HT-29 (cell line): ENCODE results near the gene ATP8A2. TPM values are rescaled to one million over a fixed set of nuclear protein-coding genes. Genes with fewer than 3 reads are reported as not detected.

Experiments used
- DNase-seq: peaks from one replicate; pipeline ENCODE4 v3.0.0-alpha.2; 2015; ENCODE audit warnings: low spot score
- total RNA-seq: library from RNA; depleted of rRNA; stranded (reverse); fragments of >200 nt; shearing (Covaris generic); gene quantifications from 2 replicates; pipeline ENCODE4 v1.2.3, GENCODE V29; 2014

Gene ATP8A2
- total RNA-seq, 1 experiment from 2014 or later = not detected

- DNase-seq = no peak
Measured at GRCh38 chr13:25881136-25881926, 509.6 kb downstream of the ATP8A2 start.

DNA sequence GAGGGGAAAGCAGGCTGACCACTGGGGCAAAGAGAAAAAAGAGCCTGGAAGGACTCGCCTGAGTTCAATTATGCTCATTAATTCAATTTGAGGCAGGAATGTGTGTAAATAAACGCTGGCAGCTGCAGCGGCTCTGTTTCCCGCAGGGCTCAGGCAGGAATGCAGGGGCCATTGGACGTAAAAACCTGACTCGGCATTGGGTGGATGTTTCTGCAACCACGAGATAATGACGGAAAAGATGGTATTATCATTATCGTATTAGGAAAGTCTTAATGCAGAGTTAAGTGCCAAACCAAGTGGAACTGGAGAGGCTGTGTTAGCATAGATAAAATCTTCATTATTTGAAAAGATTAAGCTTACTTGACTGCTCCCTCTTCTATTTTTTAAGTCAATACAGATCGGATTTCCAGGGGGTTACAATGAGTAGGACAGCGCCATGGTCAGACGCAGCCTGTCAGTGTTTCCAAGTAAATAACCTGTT is 510.2 kb downstream of the ATP8A2 start:
- DNase-seq = no peak

GRCh38 chr13:25882466-25883357 is 510.9 kb downstream of the ATP8A2 start:
- no peak for DNase-seq

DNA sequence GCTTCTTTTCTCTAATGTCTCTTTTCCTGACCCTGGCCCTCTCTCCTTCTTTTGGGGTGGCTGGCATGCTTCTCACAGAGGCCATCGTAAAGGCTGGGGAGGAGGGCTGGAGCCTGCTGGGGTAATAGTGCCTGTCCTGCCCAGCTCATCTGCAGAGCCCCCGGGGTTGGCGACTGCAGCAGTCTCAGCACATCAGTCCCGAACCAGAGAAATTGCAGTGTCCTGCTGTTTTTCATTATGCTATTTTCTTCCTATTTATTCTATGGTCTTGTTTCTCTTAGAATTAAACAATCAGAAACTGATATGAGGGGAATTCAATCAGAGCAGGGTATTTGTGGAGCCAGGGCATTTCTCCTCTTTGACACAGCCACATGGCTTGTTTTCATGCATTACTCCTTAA is 513.6 kb downstream of the ATP8A2 start:
- no peak for DNase-seq

GRCh38 chr13:25886438-25887214 is 514.9 kb downstream of the ATP8A2 start:
- DNase-seq = no peak

GRCh38 chr13:25887962-25888655 is 516.3 kb downstream of the ATP8A2 start:
- DNase-seq = no peak

- no peak for DNase-seq
Measured at GRCh38 chr13:25890671-25891212, 519.0 kb downstream of the ATP8A2 start.

GRCh38 chr13:25898991-25899390 is 527.2 kb downstream of the ATP8A2 start:
- DNase-seq = no peak

- DNase-seq = no peak
Measured at GRCh38 chr13:25899464-25899863, 527.7 kb downstream of the ATP8A2 start.

GRCh38 chr13:25899952-25900351 is 528.2 kb downstream of the ATP8A2 start:
- DNase-seq = no peak

DNA sequence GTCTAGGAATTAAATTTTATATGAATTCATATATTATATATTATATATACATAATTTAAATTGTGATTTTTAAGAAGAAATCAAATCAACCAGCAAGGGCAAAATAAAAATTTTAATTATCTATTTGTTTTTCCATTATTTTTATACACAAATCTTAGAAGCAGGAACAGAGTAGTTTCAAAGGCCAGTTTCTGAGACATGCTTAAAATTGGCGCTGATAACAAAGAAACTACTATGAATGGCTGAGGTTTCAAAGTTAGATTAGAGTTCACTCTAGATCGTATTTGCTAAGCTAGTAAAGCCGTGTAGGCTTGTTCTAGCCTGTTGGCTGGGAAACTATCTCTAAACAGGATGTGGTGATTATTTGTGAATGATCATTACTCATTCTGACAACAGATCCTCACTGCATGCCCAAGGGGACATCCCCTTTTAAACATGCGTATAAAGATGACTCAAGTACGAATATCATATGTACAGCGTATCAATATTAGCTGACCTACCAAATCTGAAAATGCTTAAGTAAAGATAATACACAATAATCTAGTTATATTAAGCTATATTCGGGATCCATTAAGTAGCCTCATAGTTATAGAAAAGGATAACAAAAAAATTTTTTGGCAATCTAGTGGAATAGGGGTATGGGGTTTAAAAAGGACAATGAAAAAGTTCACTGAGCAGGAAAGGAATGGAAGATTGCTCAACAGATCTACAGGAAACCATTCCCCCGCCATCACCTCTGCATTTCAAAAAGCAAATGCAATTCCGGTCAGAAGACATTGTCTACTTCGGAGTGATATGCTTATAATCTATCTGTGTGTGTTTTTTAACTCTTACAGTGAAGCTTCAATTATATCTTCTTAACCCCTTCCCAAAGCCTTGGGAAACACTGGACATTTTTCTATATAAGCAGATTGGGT is 529.9 kb downstream of the ATP8A2 start:
- DNase-seq = peak; percentile 53

- DNase-seq = no peak
Measured at GRCh38 chr13:25902455-25902854, 530.7 kb downstream of the ATP8A2 start.

- DNase-seq = no peak
Measured at GRCh38 chr13:25902891-25903341, 531.1 kb downstream of the ATP8A2 start.

GRCh38 chr13:25904830-25905229 is 533.1 kb downstream of the ATP8A2 start:
- no peak for DNase-seq

DNA sequence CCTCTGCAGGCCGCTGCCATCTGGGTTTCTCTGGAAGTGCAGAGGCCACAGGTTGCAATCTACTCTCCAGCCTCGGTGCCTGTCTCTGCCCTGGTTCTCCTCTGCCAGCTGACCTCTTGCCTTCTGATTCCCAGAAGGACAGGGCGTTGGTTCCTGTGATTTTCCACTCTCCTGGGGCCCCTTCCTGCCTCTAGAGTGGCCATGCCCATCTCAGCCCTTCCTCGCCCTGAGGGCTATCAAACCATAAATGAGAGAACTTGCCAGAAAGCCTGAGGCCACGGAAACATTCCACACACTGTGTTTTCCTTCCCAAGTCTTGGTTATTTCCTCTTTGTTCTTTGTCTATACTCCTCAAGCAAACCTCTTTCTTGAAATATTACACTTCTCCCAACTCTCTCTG is 533.8 kb downstream of the ATP8A2 start:
- no peak for DNase-seq

- DNase-seq = no peak
Measured at GRCh38 chr13:25906191-25906661, 534.5 kb downstream of the ATP8A2 start.

DNA sequence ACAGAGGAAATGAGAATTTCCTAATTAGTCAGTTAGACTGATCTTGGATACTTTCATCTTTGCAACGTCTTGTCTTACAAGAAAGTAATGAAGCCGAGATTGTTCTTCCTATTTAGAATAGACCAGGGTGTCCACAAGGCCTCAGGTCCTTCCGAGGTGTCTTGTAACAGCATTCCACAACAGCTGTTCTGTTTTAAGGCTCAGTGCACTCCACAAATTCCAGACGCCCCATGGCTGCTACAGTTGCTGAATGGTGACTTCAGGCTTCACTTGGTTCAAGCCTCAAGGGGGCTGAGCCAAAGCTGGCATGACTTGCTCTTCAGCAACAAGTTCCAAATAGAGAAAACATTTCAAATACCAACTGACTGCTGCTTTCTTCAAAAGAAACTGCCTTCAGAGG is 536.6 kb downstream of the ATP8A2 start:
- DNase-seq = no peak

DNA sequence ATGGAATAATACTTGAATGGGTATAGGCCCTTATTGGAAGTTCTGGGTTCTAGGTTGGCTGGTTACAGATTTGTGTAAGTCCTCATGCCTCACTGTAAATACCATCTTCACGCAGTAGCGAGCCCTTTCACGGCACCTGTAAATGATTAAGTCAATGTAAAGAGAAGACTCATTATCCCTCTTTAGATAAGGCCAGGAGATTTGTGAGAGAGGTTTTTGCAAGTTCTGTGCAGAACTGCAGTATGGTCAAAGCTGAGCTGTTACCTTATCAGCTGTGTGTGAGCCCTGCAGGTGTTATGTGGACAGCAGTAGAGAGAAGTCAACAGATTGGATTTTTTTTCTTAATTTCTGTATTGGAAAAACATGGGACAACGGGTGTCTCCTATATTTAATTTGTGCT is 538.5 kb downstream of the ATP8A2 start:
- DNase-seq = no peak

GRCh38 chr13:25910991-25911419 is 539.2 kb downstream of the ATP8A2 start:
- no peak for DNase-seq
